Measurements from ENCODE around the gene NSD2.
"Not testable (repeated sequence)": the region's sequence is repeated elsewhere in the genome, so short reads cannot be mapped to it uniquely, and the experiment has no call there.

Gene NSD2

GRCh38 chr4:1870578-1871443, at the start of gene NSD2:
NSD2 (plus strand) TSS chr4:1871393; CDS start chr4:1900655, 29,262 bp downstream.
- peak; percentile 81 for DNase-seq (ENCODE audit: low read depth)

DNA sequence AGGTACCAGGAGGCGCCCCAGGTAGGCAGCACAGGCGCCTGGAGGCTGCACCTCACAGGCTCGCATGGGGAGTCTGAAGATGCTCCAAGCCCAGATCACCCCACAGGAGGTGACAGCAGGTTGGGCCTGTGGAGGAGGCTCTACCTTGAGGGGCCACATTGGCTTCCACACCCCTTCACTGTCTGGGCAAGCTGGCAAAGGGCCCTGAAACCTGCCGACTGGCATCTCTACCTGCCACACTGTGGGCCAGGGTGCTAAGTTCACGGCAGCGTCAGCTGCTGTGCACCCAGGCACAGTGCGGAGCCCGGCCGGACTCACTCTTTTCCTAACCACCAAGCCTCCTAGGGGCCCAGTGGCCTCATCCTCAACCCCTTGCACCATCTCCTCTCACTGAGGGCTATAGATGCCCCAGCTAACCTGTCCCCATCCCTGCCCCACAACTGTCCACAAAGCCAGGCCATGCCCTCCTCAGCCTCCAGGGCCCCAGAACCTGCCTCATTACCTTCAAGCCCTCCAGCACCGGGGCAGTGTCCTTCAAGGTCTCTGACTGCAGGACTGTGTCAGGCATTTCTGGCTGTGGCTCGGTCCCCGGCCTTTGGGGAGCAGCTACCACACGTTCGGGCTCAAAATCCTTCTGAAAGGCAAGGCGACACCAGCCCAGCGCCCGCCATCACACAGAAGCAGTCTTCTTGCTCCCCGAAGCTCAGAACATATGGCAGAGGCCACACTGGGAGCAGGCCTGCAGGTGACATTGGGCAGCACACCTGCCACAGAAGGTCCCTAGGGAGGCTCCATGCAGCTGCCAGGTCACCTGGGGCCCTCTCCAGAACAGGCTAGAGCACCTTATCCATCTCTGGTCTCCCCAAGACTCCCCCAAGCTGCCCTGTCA, 49.3 kb upstream of the NSD2 start:
- no peak for DNase-seq (ENCODE audit: low read depth)

GRCh38 chr4:1822568-1823544, 48.3 kb upstream of the NSD2 start:
- no peak for DNase-seq (ENCODE audit: low read depth)

GRCh38 chr4:1823545-1823932, 47.7 kb upstream of the NSD2 start:
- no peak for DNase-seq (ENCODE audit: low read depth)

- no peak for DNase-seq (ENCODE audit: low read depth)
Observed at GRCh38 chr4:1824746-1825145, 46.4 kb upstream of the NSD2 start.

- DNase-seq (ENCODE audit: low read depth): no peak
Observed at GRCh38 chr4:1825326-1825725, 45.9 kb upstream of the NSD2 start.

DNA sequence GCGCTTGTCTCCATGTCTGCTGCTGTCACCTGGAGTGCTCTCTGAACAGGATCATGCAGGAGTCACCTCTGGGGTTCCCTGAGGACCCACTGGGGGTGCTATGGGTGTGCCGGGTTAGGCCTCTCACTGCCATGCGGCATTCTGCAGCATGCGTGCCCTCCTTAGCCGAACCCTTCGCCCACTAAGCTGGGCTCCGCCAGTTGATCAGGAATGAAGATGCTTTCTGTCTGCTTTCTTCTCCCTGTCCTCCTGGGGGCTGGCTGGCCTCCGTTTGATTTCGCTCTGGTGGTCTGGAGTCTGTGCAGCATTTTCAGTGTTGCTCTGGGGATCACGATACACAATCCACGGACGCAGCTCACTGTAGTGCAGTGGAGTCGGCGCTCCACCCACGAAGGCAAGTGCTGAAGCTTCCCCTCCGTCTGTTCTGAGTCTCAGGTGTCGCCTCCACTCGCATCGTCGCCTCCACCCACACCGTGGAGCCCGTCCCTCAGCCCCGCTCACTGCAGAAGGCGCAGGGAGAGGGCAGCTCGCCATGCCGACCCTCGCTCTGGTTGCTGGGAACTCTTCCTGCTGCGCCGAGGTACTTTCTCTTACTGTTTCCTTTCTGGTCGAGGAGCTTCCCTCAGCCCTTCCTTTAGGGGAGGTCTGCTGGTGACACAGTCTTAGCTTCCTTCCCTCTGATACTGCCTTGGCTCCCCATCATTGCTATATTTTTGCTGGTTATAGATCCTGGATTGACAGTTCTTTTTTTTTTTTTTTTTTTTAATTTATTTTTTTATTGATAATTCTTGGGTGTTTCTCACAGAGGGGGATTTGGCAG, 44.5 kb upstream of the NSD2 start:
- DNase-seq (ENCODE audit: low read depth): no peak

DNA sequence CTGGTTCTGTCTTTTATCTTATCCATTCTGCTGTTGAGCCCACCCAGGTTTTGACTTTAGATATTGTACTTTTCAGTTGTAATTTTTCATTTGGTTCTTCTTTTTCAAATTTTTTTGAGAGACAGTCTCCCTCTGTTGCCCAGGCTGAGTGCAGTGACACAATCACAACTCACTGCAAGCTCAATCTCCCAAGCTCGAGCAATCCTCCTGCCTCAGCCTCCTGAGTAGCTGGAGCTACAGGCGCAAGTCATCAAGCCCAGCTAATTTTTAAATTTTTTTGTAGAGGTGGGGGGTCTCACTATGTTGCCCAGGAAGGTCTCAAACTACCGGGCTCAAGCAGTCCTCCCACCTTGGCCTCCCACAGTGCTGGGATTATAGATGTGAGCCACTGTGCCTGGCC, 41.0 kb upstream of the NSD2 start:
- DNase-seq (ENCODE audit: low read depth): no peak

GRCh38 chr4:1830642-1831228, 40.5 kb upstream of the NSD2 start:
- DNase-seq (ENCODE audit: low read depth): no peak

- no peak for DNase-seq (ENCODE audit: low read depth)
Observed at GRCh38 chr4:1831331-1831730, 39.9 kb upstream of the NSD2 start.

GRCh38 chr4:1832690-1833089, 38.5 kb upstream of the NSD2 start:
- DNase-seq (ENCODE audit: low read depth): no peak

DNA sequence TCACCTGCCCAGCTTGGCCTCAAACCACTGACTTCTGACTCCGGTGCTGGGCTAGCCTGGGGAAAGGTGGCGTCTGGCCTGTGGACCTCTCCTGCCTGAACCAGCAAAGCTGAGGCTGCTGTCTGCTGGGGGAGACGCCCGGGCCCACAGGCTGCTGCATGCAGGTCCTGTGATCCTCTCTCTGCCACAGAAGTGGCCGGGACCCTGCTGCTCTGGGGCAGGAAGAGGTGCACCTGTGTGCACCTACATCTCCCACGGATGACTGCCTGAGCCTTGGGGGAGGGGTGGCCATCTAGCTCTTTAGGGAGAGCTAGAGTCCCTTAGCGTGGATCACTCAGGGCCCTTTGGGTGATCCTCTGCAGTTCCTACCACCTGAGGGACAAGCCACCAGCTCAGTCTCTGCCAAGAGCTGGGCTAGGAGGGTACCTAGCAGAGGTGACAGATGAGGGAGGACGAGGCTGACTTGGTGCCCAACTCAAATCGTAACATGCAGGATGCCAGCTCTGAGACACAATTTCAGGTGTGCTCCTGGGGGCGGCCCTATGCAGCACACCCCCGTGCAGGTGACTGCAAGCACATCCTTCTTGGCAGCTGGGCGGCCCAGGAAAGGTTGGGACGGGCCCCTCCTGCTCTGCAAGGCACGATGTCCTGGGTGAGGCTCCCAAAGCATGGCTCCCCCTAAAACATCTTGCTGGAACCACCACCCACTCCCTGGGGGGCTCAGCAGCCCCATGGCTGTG, 37.7 kb upstream of the NSD2 start:
- no peak for DNase-seq (ENCODE audit: low read depth)

GRCh38 chr4:1834047-1834775, 37.0 kb upstream of the NSD2 start:
- no peak for DNase-seq (ENCODE audit: low read depth)

- DNase-seq (ENCODE audit: low read depth): not testable (repeated sequence)
Observed at GRCh38 chr4:1835836-1836235, 35.4 kb upstream of the NSD2 start.

GRCh38 chr4:1836650-1837049, 34.5 kb upstream of the NSD2 start:
- DNase-seq (ENCODE audit: low read depth): no peak

DNA sequence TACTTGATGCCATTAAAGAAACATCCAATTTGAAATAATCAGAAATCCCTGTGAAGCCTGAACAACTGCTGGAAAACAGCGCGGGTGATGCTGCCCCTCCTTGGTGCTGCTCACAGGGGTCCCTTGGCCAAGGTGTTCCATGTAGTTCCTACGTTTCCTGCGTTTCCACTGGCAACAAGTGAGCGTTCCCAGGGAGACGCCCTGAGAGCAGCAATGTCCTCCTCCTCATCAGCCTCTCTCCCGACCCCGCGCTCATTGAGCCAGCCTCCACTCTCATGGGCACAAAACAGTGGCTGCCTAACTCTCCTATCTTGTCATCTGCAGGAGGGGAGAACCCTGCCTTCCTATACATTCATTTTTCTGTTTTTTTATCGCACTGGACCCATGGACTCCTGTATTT, 34.1 kb upstream of the NSD2 start:
- DNase-seq (ENCODE audit: low read depth): no peak

DNA sequence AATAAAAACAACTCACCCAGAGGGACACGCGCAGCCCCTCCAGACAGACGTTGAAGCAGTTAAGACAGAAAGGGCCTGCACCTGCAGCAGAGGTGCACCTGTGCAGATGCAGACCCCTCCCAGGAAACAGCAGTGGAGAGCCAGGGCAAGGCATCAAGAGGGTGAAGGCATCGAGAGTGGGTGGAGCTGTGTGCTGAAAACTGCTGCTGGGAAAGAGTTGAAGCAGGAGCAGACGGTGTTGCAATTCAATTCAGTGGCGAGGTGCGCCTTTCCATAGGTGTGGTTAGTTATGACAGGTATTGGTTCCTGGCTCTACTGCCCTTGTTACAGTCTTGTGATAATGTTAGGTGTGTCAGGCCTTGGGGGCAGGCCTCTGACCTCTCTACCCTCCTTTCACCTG, 31.9 kb upstream of the NSD2 start:
- no peak for DNase-seq (ENCODE audit: low read depth)

DNA sequence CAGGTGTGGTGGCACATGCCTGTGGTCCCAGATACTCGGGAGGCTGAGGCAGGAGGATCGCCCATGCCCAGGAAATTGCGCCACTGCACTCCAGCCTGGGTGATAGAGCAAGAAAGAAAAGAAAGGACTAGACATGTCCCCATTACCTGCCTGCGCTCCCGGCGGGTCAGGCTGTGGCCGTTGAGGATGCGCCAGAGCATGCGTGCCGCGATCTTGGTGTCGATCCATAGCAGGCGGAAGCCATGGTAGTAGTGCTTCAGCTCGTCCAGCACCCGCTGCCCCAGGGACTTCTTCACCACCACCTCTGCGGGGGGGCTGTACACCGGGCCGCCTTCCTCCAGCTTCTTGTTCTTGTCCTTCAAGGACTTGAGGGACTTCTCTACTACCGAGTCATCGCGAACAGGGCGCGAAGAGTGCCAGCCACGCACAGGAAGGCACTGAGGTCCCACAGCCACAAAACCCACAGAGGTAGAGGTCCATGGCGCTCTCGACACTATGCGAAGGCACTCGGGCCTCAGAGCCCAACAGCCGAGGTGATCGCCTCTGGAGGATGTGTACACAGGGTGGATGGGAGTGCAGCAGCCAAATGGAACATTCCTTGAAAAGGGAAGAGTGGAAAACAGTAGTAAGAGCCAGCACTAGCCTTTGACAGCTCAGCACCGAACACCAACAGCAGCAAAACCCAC, 29.8 kb upstream of the NSD2 start:
- no peak for DNase-seq (ENCODE audit: low read depth)

DNA sequence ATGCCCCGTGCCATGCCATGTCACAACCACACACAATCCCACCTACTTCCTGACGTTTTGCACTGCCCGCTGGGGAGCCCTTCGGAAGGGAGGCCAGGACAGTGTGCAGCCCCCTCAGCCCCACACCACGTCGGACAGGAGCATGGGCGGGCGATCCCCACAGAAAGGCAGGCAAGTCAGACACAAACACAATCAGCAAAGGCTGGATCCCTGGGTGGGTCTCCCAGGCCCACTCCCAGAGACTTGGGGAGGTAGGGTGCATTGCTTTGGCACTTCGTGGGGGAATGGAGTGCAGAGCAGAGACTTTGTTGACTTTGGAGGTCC, 29.3 kb upstream of the NSD2 start:
- no peak for DNase-seq (ENCODE audit: low read depth)

Data from stromal cell of bone marrow (primary cell).